HG02571 (cell line): ENCODE measurements around the gene POLDIP3.
"Not testable (repeated sequence)": the region's sequence is repeated elsewhere in the genome, so short reads cannot be mapped to it uniquely, and the experiment has no call there.

ENCODE experiments used
- ATAC-seq: cut with Tn5 transposase; IDR thresholded peaks from one replicate; pipeline ENCODE4 v1.9.1; 2021; ENCODE audit warnings: mild to moderate bottlenecking, moderate library complexity; ENCODE audit not compliant: unreplicated experiment

The POLDIP3 gene

DNA sequence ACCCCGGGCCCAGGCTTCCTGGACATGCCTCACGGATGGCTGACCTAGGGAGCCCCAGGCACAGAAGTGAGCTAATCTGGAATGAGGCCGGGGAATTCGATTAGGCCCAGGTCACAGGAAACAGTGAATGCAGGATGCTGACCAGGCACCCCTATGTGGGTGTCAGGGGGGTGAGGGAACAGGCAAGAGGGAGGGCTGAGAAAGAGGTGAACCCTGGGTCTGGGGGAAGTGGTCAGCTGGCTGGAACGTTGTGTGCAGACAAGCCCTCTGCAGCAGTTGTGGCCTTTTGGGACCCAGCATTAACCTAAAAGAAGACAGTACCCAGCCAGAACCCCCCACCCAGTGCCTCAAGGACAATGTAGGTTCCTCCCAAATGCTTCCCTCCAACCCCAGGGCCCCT, 52.8 kb downstream of the POLDIP3 start:
- no peak for ATAC-seq

DNA sequence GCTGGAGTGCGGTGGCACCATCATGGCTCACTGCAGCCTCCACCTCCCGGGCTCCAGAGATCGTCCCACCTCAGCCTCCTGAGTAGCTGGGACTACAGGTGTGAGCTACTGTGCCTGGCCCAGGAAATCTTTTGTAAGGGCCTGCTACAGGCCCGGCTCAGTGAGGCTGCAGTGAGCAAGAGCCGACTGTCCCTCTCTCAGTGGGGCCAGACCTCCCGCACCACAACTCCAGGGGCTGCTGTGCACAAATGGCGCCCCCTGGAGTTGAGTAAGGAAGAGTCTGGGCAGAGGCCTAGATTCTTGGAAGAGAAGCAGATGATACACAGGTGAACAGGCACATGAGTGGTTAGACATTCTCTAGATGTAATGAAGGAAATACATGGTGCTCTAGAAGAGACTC, 53.9 kb downstream of the POLDIP3 start:
- no peak for ATAC-seq

DNA sequence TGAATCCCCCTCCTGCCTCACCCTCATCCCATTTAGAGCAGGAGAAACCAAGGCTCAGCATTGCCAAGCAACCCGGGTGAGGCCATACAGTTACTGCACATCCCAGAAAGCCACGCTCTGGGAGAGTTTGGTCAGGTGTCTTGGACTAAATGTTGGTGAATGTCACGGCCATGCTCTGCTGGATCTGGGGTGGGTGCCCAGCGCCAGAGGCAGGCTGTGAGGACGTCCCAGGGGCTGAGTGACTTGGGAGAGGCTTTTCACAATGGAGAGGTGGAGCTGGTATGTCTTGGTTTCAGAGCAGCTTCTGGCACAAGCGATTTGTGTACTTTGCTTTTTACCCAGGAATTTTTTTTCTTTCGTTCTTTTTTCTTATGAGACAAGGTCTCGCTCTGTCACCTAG, 54.3 kb downstream of the POLDIP3 start:
- ATAC-seq, result no peak

DNA sequence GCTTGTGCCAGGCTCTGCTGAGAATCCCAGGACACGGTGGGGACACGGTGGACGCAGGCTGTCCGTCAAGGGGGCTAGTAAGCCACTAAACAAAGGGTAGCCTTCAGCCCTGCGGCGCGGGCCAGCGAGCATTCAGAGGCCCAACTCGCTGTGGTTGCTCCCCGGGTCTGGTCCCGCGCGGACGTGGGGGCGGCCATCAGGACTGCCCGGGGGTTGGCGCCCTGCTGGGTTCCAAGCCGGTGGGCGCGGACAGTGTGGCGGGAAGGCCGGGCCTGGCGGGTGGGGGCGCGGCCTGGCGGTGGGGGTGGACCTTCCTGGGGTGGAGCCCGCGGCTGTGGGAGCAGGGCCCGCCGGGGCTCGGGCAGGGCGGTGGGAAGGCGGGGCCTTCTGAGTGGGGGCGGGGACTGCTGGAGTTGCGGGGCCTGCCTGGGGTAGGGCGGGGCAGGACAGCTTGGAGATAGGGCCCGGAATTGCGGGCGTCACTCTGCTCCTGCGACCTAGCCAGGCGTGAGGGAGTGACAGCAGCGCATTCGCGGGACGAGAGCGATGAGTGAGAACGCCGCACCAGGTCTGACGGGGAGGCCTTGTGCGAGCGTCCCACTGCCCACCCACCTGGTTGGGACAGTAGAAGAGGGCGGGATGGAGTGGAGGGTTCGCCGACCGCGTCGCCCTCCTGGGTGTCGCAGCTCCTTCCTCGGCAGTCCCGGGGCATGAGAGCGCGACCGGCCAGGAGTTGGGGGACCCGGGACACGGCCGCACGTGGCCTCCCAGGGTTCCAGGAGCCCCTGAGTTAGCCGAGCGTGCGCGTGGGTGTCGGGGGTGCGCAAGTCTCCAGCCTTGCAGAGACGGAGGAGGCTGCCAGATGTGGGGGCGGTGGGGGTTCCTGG, 61.0 kb downstream of the POLDIP3 start, which contains the start of gene SERHL2:
Gene SERHL2 (plus strand): TSS at position 482 of the 887 bp plus-strand sequence. CDS start 65 bp downstream, at position 547.
- ATAC-seq, result peak; percentile 47

DNA sequence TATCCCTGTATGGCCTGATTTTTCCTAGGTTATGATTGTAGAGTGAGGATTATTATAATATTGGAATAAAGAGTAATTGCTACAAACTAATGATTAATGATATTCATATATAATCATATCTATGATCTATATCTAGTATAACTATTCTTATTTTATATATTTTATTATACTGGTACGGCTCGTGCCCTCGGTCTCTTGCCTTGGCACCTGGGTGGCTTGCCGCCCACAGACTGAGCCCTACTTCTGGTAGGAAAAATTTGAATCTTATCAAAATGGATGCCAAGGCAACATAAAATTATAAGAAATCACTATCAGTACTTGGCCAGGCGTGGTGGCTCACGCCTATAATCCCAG, 62.4 kb downstream of the POLDIP3 start:
- ATAC-seq, result not testable (repeated sequence)

DNA sequence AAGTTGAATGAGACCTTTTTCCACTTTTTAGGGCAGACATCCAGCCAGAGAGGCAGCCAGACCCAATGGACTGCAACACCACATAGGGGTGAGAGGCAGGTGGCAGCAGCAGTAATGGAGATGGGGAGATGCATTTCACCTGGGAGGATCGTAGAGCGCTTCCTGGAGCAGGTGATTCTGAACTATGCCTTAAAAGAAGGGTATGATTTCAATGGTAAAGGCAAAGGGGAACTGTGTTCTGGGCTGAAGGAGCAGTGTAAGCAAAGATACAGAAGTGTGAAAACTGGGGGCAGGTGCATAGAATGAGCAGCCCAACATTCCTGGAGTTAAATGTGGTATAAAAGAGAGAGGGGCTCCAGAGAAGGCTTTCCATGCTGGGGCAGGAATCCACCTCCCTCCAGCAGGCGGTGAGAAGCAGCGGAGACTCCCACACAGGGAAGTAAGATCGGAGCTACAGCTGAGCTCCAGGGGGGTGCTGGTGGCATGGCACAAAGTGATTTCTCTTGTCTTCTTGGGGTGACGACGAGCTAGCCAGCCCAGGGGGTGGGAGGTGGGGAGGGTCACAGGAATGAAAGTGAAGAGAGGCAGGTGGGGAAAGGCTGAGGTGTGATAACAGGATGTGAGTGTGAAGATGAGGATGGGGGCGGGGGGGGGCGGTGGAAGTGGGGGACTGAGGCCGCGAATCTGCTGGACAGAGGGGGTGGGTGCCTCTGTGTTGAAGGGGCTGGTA, 65.2 kb downstream of the POLDIP3 start:
- ATAC-seq, result no peak

DNA sequence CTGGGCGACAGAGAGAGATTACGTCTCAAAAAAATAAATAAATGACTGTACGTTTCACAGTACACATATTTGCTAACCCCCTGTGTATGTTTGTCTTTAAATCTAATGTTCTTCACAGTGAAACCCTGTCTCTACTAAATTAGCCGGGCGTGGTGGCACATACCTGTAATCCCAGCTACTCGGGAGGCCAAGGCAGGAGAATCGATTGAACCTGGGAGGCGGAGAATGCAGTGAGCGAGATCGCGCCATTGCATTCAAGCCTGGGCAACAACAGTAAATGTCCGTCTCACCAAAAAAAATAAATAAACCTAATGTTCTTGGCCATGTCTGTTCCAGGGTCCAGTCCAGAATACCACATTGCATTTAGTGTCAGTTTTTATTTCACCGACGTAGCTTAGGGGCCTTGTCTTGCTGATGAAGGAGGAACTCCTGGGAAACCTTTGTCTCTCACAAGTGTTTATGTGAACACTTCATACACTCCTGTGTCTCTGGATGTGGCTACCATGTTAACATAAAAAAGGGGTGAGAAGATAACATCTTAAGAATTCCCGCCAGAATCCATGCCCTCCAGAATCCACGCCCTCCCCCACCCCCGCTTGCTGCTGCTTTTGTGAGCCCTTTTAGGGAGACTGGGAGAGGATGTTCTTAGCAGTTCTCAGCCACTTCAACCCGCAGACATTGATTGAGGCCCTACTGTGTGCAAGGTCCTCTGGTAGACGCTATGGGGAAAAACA, 65.9 kb downstream of the POLDIP3 start:
- ATAC-seq, result no peak

GRCh38 chr22:42548126-42548525, 66.6 kb downstream of the POLDIP3 start:
- not testable (repeated sequence) for ATAC-seq

DNA sequence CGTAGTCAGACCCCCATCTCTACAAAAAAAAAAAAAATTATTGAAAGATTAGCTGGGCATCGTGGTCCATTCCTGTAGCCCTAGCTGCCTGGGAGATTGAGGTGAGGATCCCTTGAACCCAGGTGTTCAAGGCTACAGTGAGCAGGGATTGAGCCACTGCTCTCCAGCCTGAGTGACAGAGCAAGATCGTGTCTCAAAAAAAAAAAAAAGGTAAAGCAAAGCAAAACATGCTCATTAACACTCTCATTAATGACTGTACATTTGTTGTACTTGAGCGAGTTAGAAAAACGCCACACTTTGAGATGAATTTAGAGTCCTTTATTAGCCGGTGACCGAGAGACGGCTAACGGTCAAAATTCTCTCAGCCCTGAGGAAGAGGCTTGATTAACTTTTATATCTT, 67.1 kb downstream of the POLDIP3 start:
- no peak for ATAC-seq

- ATAC-seq, result no peak
Observed at GRCh38 chr22:42544686-42545085, 70.0 kb downstream of the POLDIP3 start.

DNA sequence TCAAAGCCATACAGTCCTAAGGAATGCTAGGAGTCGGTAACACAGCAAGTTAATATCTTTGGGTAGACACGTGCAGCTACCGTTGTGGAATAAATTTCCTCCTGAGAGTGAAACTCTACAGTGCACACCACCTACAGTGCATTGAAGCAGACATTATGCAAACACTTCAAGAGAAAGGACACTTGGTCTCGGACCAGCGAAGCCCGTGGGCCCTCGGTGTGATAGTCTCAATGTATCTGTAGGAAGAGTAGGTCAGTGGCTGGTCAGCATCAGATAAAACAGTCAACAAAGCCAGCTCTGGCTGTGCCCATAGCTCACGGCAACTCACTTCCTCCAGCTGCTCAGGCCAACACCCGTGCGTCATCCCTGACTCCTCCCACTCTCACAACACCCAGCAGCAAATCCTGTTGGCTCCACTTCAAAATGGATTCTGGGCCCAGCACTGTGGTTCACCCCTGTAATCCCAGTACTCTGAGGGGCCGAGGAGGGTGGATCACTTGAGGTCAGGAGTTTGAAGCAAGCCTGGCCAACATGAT, 75.4 kb downstream of the POLDIP3 start:
- ATAC-seq, result not testable (repeated sequence)

DNA sequence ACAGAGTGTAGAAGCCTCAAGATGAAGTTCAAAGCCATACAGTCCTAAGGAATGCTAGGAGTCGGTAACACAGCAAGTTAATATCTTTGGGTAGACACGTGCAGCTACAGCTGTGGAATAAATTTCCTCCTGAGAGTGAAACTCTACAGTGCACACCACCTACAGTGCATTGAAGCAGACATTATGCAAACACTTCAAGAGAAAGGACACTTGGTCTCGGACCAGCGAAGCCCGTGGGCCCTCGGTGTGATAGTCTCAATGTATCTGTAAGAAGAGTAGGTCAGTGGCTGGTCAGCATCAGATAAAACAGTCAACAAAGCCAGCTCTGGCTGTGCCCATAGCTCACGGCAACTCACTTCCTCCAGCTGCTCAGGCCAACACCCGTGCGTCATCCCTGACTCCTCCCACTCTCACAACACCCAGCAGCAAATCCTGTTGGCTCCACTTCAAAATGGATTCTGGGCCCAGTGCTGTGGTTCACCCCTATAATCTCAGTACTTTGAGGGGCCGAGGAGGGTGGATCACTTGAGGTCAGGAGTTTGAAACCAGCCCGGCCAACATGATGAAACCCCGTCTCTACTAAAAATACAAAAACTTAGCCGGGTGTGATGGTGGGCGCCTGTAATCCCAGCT, 77.4 kb downstream of the POLDIP3 start:
- ATAC-seq, result peak; percentile 44

- ATAC-seq, result not testable (repeated sequence)
Observed at GRCh38 chr22:42536634-42537033, 78.0 kb downstream of the POLDIP3 start.

DNA sequence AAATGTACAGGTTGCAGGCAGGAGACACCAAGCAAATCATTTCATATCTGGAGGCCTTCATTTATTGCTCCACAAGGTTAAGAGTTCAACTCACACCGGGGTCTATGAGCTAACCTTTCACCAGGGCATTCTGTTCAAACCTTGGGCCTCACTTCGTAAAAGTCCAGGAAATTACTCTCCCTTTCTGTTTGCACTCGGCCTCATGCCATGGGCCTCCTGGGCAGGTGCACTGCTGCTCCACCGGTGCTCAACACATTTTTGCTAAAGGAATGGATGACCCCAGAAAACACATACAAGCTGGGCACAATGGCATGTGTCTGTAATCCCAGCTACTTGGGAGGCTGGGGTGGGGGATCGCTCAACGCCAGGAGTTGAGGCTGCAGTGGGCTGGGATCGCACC, 78.5 kb downstream of the POLDIP3 start:
- no peak for ATAC-seq

DNA sequence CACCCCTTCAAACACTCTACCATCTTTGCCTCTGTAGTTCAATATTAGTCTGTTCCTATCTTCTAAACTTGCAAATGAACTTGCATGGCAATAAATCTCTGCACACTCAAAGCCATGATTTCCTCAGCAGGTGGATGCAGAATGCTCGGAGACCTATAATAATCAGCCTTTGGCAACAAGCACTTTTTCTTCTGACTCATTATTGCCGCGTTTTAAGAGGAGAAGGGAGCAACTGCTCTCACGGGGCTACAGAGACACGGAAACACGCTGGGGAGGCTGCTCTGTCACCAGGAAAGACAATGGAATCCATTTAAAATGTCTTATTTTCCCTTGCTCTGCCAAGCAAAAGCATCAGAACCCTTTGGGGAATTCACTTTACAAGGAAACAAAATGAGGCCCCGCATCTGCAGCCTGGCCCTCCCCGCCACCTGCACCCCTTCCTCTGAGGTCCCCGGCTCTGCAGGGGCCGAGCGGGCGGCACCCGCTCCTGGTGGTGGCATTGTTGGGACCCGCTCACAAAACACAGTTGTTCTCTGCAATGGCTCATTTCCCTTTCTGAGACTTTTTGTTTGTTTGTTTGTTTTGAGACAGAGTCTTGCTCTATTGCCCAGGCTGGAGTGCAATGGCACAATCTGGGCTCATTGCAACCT, 79.5 kb downstream of the POLDIP3 start:
- not testable (repeated sequence) for ATAC-seq
